Right lobe of liver (tissue), 4 donors: ENCODE results near the gene CDC37.

Experiments
- CTCF ChIP-seq, 4 donors: fragments of 200-600 bp in 3 of 4; fragments of 450-650 bp in 1 of 4; IDR thresholded peaks; one replicate each; pipeline versions ENCODE4 v1.5.1 to v1.8.0; 2016 to 2022; ENCODE audit warnings: antibody characterized with exemption in 4 of 4, mild to moderate bottlenecking in 2 of 4
- POLR2A ChIP-seq: fragments of 450-650 bp; IDR thresholded peaks from one replicate; pipeline ENCODE4 v1.6.1; 2017; ENCODE audit warnings: antibody characterized with exemption, mild to moderate bottlenecking
- donor health status: DM: no; HTN: no; CAD: no.
- donor health status: DM: no; HTN: no; CAD: no.
- donor health status: DM: no; HTN: yes; CAD: no.

GRCh38 chr19:10395003-10395402 lies 8.3 kb downstream of the CDC37 start:
- TF ChIP-seq CTCF (IDR thresholded peaks at IDR 0.05) (no peak), POLR2A (no peak)
